ENCODE measurements around the gene MELTF.

DNA sequence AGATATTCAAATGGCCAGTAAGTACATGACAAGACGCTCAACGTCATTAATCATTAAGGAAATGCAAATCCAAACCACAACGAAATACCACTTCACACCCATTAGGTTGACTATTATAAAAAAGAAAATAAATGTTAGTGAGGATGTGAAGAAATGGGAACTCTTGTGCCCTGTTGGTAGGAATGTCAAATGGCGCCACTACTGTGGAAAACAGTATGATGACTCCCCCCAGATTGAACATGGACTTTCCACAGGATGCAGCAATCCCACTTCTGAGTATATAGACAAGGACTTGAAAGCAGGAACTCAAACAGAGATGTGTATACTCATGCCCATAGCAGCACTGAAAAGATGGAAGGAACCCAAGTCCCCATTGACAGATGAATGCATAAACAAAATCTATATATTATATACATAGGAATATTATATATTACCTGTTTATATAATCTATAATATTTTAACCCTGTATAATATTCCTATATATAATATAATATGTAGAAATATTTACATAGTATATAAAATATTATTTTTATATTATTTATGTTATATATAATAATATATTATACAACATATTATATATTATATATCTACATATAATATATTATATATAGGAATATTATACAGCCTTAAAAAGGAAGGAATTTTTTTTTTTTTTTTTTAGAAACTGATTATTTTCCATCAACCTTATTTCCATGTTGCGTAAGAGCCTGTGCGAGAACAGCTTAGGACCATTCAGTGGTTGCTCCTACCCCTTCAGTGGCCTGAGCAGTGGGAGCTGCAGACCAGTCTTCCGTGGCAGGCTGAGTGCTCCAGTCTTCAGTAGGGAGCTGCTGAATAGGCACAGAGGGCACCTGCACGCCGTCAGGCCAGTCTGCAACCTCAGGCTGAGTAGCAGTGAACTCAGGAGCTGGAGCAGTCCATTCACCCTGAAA, 43.4 kb downstream of the MELTF start:
- TF ChIP-seq CTCF (IDR thresholded peaks at IDR 0.05; ENCODE audit: low read depth, low read length) (no peak), EZH2phosphoT487 (IDR thresholded peaks at IDR 0.05; ENCODE audit: low read depth) (no peak)

Data from OCI-LY3 (cell line).